Small intestine (tissue), 7 donors: ENCODE data around the gene DNAI7. TPM values are rescaled to one million over a fixed set of nuclear protein-coding genes. Genes with fewer than 3 reads are reported as not detected.

ENCODE experiments used
- DNase-seq, 2 donors: peaks; one replicate each; pipeline versions ENCODE4 v3.0.0 to v3.0.0-alpha.2; 2013
- FAIRE-seq: peaks from 2 replicates; lab custom pipeline; 2012; peaks lifted over from hg19 to GRCh38; lab: Jason Lieb, UNC
- H3K27ac ChIP-seq, 3 donors: one replicate each; pipeline ENCODE4 v1.5.1; 2013; ENCODE audit warnings: low read length in 2 of 3, mild to moderate bottlenecking in 2 of 3, control low read depth in 1 of 3, inconsistent platforms in 1 of 3, low read depth in 1 of 3, moderate library complexity in 1 of 3
- H3K27me3 ChIP-seq, 3 donors: one replicate each; pipeline ENCODE4 v1.6.1; 2013; ENCODE audit warnings: low read length in 3 of 3, inconsistent platforms in 1 of 3; ENCODE audit not compliant: control insufficient read depth in 3 of 3, insufficient read depth in 3 of 3
- H3K36me3 ChIP-seq, 3 donors: one replicate each; pipeline ENCODE4 v1.6.1; 2013; ENCODE audit warnings: low read length in 3 of 3, inconsistent platforms in 1 of 3, low read depth in 1 of 3, mild to moderate bottlenecking in 1 of 3, moderate library complexity in 1 of 3; ENCODE audit not compliant: control insufficient read depth in 3 of 3, insufficient read depth in 2 of 3
- H3K4me1 ChIP-seq, 3 donors: one replicate each; pipeline ENCODE4 v1.6.1; 2013; ENCODE audit warnings: low read length in 2 of 3, inconsistent platforms in 1 of 3, low read depth in 1 of 3, mild to moderate bottlenecking in 1 of 3, moderate library complexity in 1 of 3; ENCODE audit not compliant: control insufficient read depth in 3 of 3, insufficient read depth in 2 of 3
- H3K4me3 ChIP-seq, 3 donors: one replicate each; pipeline ENCODE4 v1.5.1; 2013; ENCODE audit warnings: low read length in 3 of 3, control low read depth in 1 of 3, inconsistent platforms in 1 of 3, low read depth in 1 of 3, mild to moderate bottlenecking in 1 of 3, moderate library complexity in 1 of 3
- H3K9me3 ChIP-seq, 2 donors: one replicate each; pipeline ENCODE4 v1.6.1; 2013; ENCODE audit warnings: low read depth in 1 of 2, low read length in 1 of 2; ENCODE audit not compliant: control insufficient read depth in 2 of 2, insufficient read depth in 1 of 2
- WGBS, 3 donors: extraction: QIAGEN DNeasy Blood & Tissue Kit; methylation state at CpG; one replicate each; pipeline ENCODE4 v1.1.7; 2013; 5-methylcytosine and 5-hydroxymethylcytosine counted together
- polyA plus RNA-seq, 4 donors: library from polyadenylated mRNA; stranded (reverse) in 3 of 4; unstranded in 1 of 4; fragments of 200-250 nt in 3 of 4; fragments of 120-200 nt in 1 of 4; gene quantifications; one replicate each; pipeline versions ENCODE4 v1.2.1 to v1.2.3, GENCODE V29; 2013
- donor health status: healthy with polysubstance abuse.
- donor health status: control.
- donor health status: control.
- donor health status: Bipolar disorder and iron deficiency.
- donor health status: healthy.

Gene DNAI7
- polyA plus RNA-seq, 4 donors: 0.04 to 0.22 TPM; not detected in 2

GRCh38 chr12:25124493-25124892 lies 70.5 kb downstream of the DNAI7 start:
- FAIRE-seq: no peak
- Histone ChIP-seq H3K4me1 (no peaks in the 10 kb centered on the region), H3K9me3 (no peaks in the 10 kb centered on the region)

GRCh38 chr12:25123126-25123525 lies 71.8 kb downstream of the DNAI7 start:
- Histone ChIP-seq H3K27ac (no peak overlapping the region), H3K9me3 (no peaks in the 10 kb centered on the region), H3K4me1 (no peaks in the 10 kb centered on the region), H3K4me3 (no peak overlapping the region), H3K27me3 (no peaks in the 10 kb centered on the region), H3K36me3 (no peaks in the 10 kb centered on the region)
- 8 to 48% (median 18%) methylated on average over 1 of the region's 1 CpG for WGBS, 3 donors
- no peak for FAIRE-seq
- DNase-seq: no peak

More at GRCh38 chr12:25124493-25124892, 70.5 kb downstream of the DNAI7 start:
- no peaks in the 10 kb centered on the region for H3K36me3 ChIP-seq
- H3K27me3 ChIP-seq: no peaks in the 10 kb centered on the region
- H3K27ac ChIP-seq: no peak overlapping the region
- DNase-seq: no peak
- no peak overlapping the region for H3K4me3 ChIP-seq

DNA sequence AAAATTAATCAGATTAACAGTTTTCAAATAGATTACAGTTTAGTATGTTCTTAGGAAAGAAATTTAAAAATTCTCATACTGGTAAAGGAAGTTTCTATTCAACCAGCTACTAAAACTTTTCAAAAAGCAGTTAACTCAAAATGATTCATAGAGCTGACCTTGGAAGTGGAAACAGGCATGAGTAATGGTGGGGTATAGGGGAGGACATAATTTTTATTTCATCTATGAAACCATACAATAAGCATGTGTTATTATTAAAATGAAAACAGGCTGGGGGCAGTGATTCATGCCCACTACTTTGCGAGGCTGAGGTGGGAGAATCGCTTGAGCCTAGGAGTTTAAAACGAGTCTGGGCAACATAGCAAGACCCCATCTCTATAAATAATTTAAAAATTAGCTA lies 73.0 kb downstream of the DNAI7 start:
- H3K27me3 ChIP-seq: no peaks in the 10 kb centered on the region
- H3K36me3 ChIP-seq: no peaks in the 10 kb centered on the region
- H3K4me3 ChIP-seq: no peak overlapping the region
- 73 to 88% (median 77%) methylated on average over 3 of the region's 3 CpGs for WGBS, 3 donors
- H3K27ac ChIP-seq: no peak overlapping the region
- no peaks in the 10 kb centered on the region for H3K4me1 ChIP-seq
- DNase-seq (no peak), FAIRE-seq (no peak)
- no peaks in the 10 kb centered on the region for H3K9me3 ChIP-seq

GRCh38 chr12:25121110-25121509 lies 73.8 kb downstream of the DNAI7 start:
- H3K9me3 ChIP-seq: no peaks in the 10 kb centered on the region
- no peak overlapping the region for H3K27ac ChIP-seq
- H3K4me3 ChIP-seq: no peak overlapping the region
- no peaks in the 10 kb centered on the region for H3K36me3 ChIP-seq
- FAIRE-seq (no peak), DNase-seq (no peak)
- H3K27me3 ChIP-seq: no peaks in the 10 kb centered on the region
- H3K4me1 ChIP-seq: no peaks in the 10 kb centered on the region
- 83 to 89% (median 87%) methylated on average over 6 of the region's 6 CpGs for WGBS, 3 donors

DNA sequence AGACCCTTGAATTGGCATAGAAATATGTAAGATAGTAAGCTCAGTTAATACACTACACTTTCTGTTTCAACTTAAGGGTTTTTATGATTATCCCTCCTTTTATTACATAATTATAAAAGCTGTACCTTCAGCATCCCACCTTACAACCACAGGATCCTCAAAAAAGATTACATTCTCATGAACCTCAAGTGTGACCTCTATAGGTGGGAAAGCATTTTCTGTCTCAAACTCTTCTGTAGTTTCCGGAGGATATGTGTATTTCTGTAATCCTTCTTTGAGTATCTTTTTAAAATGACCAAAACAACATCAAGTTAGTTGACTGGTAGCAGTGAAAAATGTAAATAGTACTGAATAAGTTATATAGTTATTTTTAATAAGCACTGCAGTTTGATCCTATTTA lies 75.9 kb downstream of the DNAI7 start:
- H3K9me3 ChIP-seq: no peaks in the 10 kb centered on the region
- H3K4me1 ChIP-seq: no peaks in the 10 kb centered on the region
- no peak for FAIRE-seq
- no peak overlapping the region for H3K4me3 ChIP-seq
- H3K36me3 ChIP-seq: no peaks in the 10 kb centered on the region
- H3K27me3 ChIP-seq: no peaks in the 10 kb centered on the region
- H3K27ac ChIP-seq: no peak overlapping the region
- no peak for DNase-seq
- WGBS, 3 donors: 66 to 73% (median 70%) methylated on average over 1 of the region's 1 CpG

- FAIRE-seq (no peak), DNase-seq (no peak)
- Histone ChIP-seq H3K27ac (no peak overlapping the region), H3K4me1 (no peaks in the 10 kb centered on the region), H3K36me3 (no peaks in the 10 kb centered on the region), H3K27me3 (no peaks in the 10 kb centered on the region), H3K9me3 (no peaks in the 10 kb centered on the region), H3K4me3 (no peak overlapping the region)
- 35 to 58% (median 45%) methylated on average over 2 of the region's 2 CpGs for WGBS, 3 donors
Observed at GRCh38 chr12:25115677-25116076, 79.3 kb downstream of the DNAI7 start.

DNA sequence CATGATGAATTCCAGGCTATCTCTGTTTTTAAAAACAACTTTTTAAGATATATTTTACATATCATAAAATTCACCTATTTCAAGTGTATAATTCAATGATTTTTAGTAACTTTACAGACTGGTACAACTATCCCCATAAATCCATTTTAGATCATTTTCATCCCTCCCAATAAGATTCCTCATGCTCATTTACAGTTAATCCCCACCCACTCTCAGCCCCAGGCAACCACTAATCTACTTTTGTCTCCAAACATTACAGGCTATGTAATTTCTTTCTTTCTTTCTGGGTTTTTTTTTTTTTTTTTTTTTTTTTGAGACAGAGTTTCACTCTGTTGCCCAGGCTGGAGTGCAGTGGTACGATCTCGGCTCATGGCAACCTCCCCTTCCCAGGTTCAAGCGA lies 81.3 kb downstream of the DNAI7 start:
- Histone ChIP-seq H3K36me3 (no peaks in the 10 kb centered on the region), H3K4me3 (no peak overlapping the region), H3K4me1 (no peaks in the 10 kb centered on the region), H3K9me3 (no peaks in the 10 kb centered on the region), H3K27ac (no peak overlapping the region), H3K27me3 (no peaks in the 10 kb centered on the region)
- FAIRE-seq: no peak
- WGBS, 3 donors: 88 to 98% (median 98%) methylated on average over 3 of the region's 3 CpGs
- DNase-seq: no peak

DNA sequence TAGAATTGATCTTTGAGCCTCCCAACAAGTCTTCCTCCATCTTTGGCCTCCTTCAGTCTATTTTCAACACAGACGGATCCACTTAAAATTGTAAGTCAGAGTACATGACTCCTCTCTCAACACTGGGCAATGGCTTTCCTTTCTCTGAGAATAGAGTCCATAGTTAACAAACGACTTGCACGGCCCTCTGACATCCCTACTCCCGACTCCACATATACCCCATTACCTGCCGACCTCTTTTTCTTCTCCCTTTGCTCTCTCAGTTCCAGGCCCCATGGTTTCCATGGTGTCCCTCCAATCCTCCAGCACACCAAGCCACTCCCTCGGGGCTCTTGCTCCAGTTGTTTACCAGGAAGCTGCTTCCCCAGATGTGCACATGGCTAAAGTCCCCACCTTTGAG lies 84.7 kb downstream of the DNAI7 start:
- DNase-seq: no peak
- Histone ChIP-seq H3K36me3 (no peaks in the 10 kb centered on the region), H3K27ac (no peak overlapping the region), H3K9me3 (no peaks in the 10 kb centered on the region), H3K27me3 (no peaks in the 10 kb centered on the region), H3K4me1 (no peaks in the 10 kb centered on the region), H3K4me3 (no peak overlapping the region)
- no peak for FAIRE-seq
- WGBS, 3 donors: 77 to 89% (median 88%) methylated on average over 6 of the region's 6 CpGs

GRCh38 chr12:25107920-25108319 lies 87.0 kb downstream of the DNAI7 start:
- 75 to 83% (median 78%) methylated on average over 4 of the region's 4 CpGs for WGBS, 3 donors
- H3K27ac ChIP-seq: no peak overlapping the region
- no peak for DNase-seq
- H3K27me3 ChIP-seq: no peaks in the 10 kb centered on the region
- H3K9me3 ChIP-seq: no peaks in the 10 kb centered on the region
- H3K36me3 ChIP-seq: no peaks in the 10 kb centered on the region
- no peaks in the 10 kb centered on the region for H3K4me1 ChIP-seq
- no peak overlapping the region for H3K4me3 ChIP-seq
- no peak for FAIRE-seq
